HuH-7.5 (cell line): ENCODE data around the gene TMEM167A.

ENCODE experiments used
- DNase-seq: peaks from one replicate; pipeline ENCODE4 v3.0.0; 2011; ENCODE audit warnings: low spot score

TMEM167A gene

GRCh38 chr5:83076742-83077661 is at the start of gene TMEM167A, which contains the start of gene XRCC4:
TMEM167A (minus strand) TSS chr5:83077394; CDS start chr5:83077323, 71 bp downstream.
XRCC4 (plus strand) TSS chr5:83077547; CDS start chr5:83104920, 27,373 bp downstream.
- DNase-seq: peak; percentile 54

- DNase-seq: no peak
Measured at GRCh38 chr5:83126501-83126900, 49.3 kb upstream of the TMEM167A start.

GRCh38 chr5:83125560-83125959 is 48.4 kb upstream of the TMEM167A start:
- no peak for DNase-seq

- DNase-seq: peak; percentile 26
Measured at GRCh38 chr5:83124593-83124992, 47.4 kb upstream of the TMEM167A start.

GRCh38 chr5:83118976-83119375 is 41.8 kb upstream of the TMEM167A start:
- DNase-seq: no peak

GRCh38 chr5:83118471-83118870 is 41.3 kb upstream of the TMEM167A start:
- DNase-seq: no peak

GRCh38 chr5:83115816-83116215 is 38.6 kb upstream of the TMEM167A start:
- DNase-seq: no peak

- DNase-seq: no peak
Measured at GRCh38 chr5:83109380-83109779, 32.2 kb upstream of the TMEM167A start.

GRCh38 chr5:83107692-83108420 is 30.7 kb upstream of the TMEM167A start:
- no peak for DNase-seq

- no peak for DNase-seq
Measured at GRCh38 chr5:83104021-83104420, 26.8 kb upstream of the TMEM167A start.

- no peak for DNase-seq
Measured at GRCh38 chr5:83102364-83102980, 25.3 kb upstream of the TMEM167A start.

GRCh38 chr5:83101514-83101913 is 24.3 kb upstream of the TMEM167A start:
- DNase-seq: no peak

- DNase-seq: no peak
Measured at GRCh38 chr5:83099445-83099844, 22.3 kb upstream of the TMEM167A start.

- DNase-seq: no peak
Measured at GRCh38 chr5:83099001-83099400, 21.8 kb upstream of the TMEM167A start.

GRCh38 chr5:83097689-83098231 is 20.6 kb upstream of the TMEM167A start:
- no peak for DNase-seq

GRCh38 chr5:83096660-83097339 is 19.6 kb upstream of the TMEM167A start:
- no peak for DNase-seq

GRCh38 chr5:83095957-83096539 is 18.9 kb upstream of the TMEM167A start:
- no peak for DNase-seq

GRCh38 chr5:83095163-83095956 is 18.2 kb upstream of the TMEM167A start:
- no peak for DNase-seq

GRCh38 chr5:83093692-83094091 is 16.5 kb upstream of the TMEM167A start:
- no peak for DNase-seq

- DNase-seq: no peak
Measured at GRCh38 chr5:83092619-83093018, 15.4 kb upstream of the TMEM167A start.
